ENCODE results near the gene PCDHGA6.

PCDHGA6 gene

GRCh38 chr5:141411575-141411974, 37.9 kb downstream of the PCDHGA6 start:
- TF ChIP-seq, protein P1, sequence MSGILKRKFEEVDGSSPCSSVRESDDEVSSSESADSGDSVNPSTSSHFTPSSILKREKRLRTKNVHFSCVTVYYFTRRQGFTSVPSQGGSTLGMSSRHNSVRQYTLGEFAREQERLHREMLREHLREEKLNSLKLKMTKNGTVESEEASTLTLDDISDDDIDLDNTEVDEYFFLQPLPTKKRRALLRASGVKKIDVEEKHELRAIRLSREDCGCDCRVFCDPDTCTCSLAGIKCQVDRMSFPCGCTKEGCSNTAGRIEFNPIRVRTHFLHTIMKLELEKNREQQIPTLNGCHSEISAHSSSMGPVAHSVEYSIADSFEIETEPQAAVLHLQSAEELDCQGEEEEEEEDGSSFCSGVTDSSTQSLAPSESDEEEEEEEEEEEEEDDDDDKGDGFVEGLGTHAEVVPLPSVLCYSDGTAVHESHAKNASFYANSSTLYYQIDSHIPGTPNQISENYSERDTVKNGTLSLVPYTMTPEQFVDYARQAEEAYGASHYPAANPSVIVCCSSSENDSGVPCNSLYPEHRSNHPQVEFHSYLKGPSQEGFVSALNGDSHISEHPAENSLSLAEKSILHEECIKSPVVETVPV (CRISPR knock-in tag; IDR thresholded peaks at IDR 0.05), result no peak
- TF ChIP-seq TCF4 (CRISPR knock-in tag; IDR thresholded peaks at IDR 0.05; ENCODE audit: borderline replicate concordance), result no peak
- no peak for TF ChIP-seq SNAI2 (CRISPR knock-in tag; IDR thresholded peaks at IDR 0.05)
- TF ChIP-seq TSHZ2 (CRISPR knock-in tag; IDR thresholded peaks at IDR 0.05), result no peak
- TF ChIP-seq RARB (CRISPR knock-in tag; IDR thresholded peaks at IDR 0.05), result no peak
- no peak for TF ChIP-seq TOX (CRISPR knock-in tag; IDR thresholded peaks at IDR 0.05; ENCODE audit: borderline replicate concordance)
- no peak for TF ChIP-seq CSDC2 (CRISPR knock-in tag; IDR thresholded peaks at IDR 0.05)
- no peak for TF ChIP-seq BACH2 (CRISPR knock-in tag; IDR thresholded peaks at IDR 0.05; ENCODE audit: borderline replicate concordance)
- no peak for TF ChIP-seq PPARA (CRISPR knock-in tag; IDR thresholded peaks at IDR 0.05; ENCODE audit: borderline replicate concordance)
- no peak for TF ChIP-seq ZNF70 (CRISPR knock-in tag; IDR thresholded peaks at IDR 0.05)
- no peak for TF ChIP-seq GLIS3 (CRISPR knock-in tag; IDR thresholded peaks at IDR 0.05)
- no peak for TF ChIP-seq ZFP3 (CRISPR knock-in tag; IDR thresholded peaks at IDR 0.05)
- no peak for TF ChIP-seq ARNTL (CRISPR knock-in tag; IDR thresholded peaks at IDR 0.05; ENCODE audit: borderline replicate concordance, low read depth)
- no peak for TF ChIP-seq OSR1 (CRISPR knock-in tag; IDR thresholded peaks at IDR 0.05)
- TF ChIP-seq ZFP30 (CRISPR knock-in tag; IDR thresholded peaks at IDR 0.05), result no peak
- no peak for TF ChIP-seq ESRRG (CRISPR knock-in tag; IDR thresholded peaks at IDR 0.05)
- no peak for TF ChIP-seq ISL1 (CRISPR knock-in tag; IDR thresholded peaks at IDR 0.05)
- no peak for ATAC-seq

DNA sequence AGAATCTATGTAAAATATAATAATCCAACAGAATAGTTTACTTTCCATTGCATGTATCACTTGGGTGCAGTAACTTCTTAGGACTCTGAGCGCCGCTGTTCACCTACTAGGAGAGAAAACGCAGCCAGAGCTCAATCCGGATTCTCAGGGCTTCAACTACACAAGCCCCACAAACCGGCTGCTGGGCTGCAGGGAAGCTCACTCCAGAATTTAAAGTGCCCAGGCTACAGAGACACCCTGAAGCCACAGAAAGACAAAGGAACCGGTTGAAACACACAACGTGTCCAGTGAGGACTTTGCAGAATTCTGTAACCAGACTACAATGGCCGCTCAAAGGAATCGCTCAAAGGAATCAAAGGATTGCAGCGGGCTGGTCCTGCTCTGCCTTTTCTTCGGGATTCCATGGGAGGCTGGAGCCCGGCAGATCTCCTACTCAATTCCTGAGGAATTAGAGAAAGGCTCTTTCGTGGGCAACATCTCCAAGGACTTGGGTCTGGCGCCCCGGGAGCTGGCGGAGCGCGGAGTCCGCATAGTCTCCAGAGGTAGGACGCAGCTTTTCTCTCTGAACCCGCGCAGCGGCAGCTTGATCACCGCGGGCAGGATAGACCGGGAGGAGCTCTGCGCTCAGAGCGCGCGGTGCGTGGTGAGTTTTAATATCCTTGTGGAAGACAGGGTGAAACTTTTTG, 39.3 kb downstream of the PCDHGA6 start, which contains the start of gene PCDHGA10:
TSS of gene PCDHGA10 (plus strand) at position 134 of the 686 bp plus-strand sequence. CDS start at position 323, 189 bp downstream.
- no peak for TF ChIP-seq CSDC2 (CRISPR knock-in tag; IDR thresholded peaks at IDR 0.05)
- no peak for TF ChIP-seq PPARA (CRISPR knock-in tag; IDR thresholded peaks at IDR 0.05; ENCODE audit: borderline replicate concordance)
- no peak for TF ChIP-seq ZNF565 (CRISPR knock-in tag; conservative IDR thresholded peaks at IDR 0.05; ENCODE audit: low read depth)
- TF ChIP-seq TCF4 (CRISPR knock-in tag; IDR thresholded peaks at IDR 0.05; ENCODE audit: borderline replicate concordance), result no peak
- TF ChIP-seq ZC3H10 (CRISPR knock-in tag; IDR thresholded peaks at IDR 0.05), result no peak
- no peak for TF ChIP-seq ESRRG (CRISPR knock-in tag; IDR thresholded peaks at IDR 0.05)
- no peak for TF ChIP-seq ZFP3 (CRISPR knock-in tag; IDR thresholded peaks at IDR 0.05)
- TF ChIP-seq ISL1 (CRISPR knock-in tag; IDR thresholded peaks at IDR 0.05), result no peak
- TF ChIP-seq, protein P2, sequence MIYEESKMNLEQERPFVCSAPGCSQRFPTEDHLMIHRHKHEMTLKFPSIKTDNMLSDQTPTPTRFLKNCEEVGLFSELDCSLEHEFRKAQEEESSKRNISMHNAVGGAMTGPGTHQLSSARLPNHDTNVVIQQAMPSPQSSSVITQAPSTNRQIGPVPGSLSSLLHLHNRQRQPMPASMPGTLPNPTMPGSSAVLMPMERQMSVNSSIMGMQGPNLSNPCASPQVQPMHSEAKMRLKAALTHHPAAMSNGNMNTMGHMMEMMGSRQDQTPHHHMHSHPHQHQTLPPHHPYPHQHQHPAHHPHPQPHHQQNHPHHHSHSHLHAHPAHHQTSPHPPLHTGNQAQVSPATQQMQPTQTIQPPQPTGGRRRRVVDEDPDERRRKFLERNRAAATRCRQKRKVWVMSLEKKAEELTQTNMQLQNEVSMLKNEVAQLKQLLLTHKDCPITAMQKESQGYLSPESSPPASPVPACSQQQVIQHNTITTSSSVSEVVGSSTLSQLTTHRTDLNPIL (CRISPR knock-in tag; IDR thresholded peaks at IDR 0.05; ENCODE audit: low read depth), result no peak
- no peak for TF ChIP-seq ZNF70 (CRISPR knock-in tag; IDR thresholded peaks at IDR 0.05)
- no peak for TF ChIP-seq SNAI2 (CRISPR knock-in tag; IDR thresholded peaks at IDR 0.05)
- TF ChIP-seq TOX (CRISPR knock-in tag; IDR thresholded peaks at IDR 0.05; ENCODE audit: borderline replicate concordance), result no peak
- TF ChIP-seq GLIS3 (CRISPR knock-in tag; IDR thresholded peaks at IDR 0.05), result no peak
- no peak for TF ChIP-seq ZFP30 (CRISPR knock-in tag; IDR thresholded peaks at IDR 0.05)
- no peak for TF ChIP-seq ZNF8 (CRISPR knock-in tag; IDR thresholded peaks at IDR 0.05)
- no peak for TF ChIP-seq TSHZ2 (CRISPR knock-in tag; IDR thresholded peaks at IDR 0.05)
- TF ChIP-seq OSR1 (CRISPR knock-in tag; IDR thresholded peaks at IDR 0.05), result no peak
- TF ChIP-seq, protein P1 (CRISPR knock-in tag; IDR thresholded peaks at IDR 0.05), result no peak
- TF ChIP-seq BACH2 (CRISPR knock-in tag; IDR thresholded peaks at IDR 0.05; ENCODE audit: borderline replicate concordance), result no peak
- ATAC-seq, result peak; percentile 61
